RKO (cell line): Measurements from ENCODE around the gene MINK1.

ENCODE experiments used
- DNase-seq: peaks from one replicate; pipeline ENCODE4 v3.0.0-alpha.2; 2016; ENCODE audit warnings: low spot score

MINK1 gene

GRCh38 chr17:4933646-4934045 lies 100.5 kb downstream of the MINK1 start:
- DNase-seq, result no peak

- DNase-seq, result peak; percentile 51
Observed at GRCh38 chr17:4934173-4934979, 101.2 kb downstream of the MINK1 start.

- DNase-seq, result no peak
Observed at GRCh38 chr17:4935650-4936049, 102.5 kb downstream of the MINK1 start.

- DNase-seq, result no peak
Observed at GRCh38 chr17:4936436-4936835, 103.3 kb downstream of the MINK1 start.

GRCh38 chr17:4937553-4937952 lies 104.4 kb downstream of the MINK1 start:
- no peak for DNase-seq

- DNase-seq, result no peak
Observed at GRCh38 chr17:4938069-4938491, 104.9 kb downstream of the MINK1 start.

- DNase-seq, result peak; percentile 42
Observed at GRCh38 chr17:4938688-4939545, 105.8 kb downstream of the MINK1 start.

- DNase-seq, result peak; percentile 17
Observed at GRCh38 chr17:4939546-4939795, 106.3 kb downstream of the MINK1 start.

- peak; percentile 99 for DNase-seq
Observed at GRCh38 chr17:4939796-4940554, 106.8 kb downstream of the MINK1 start, which contains the start of the genes RNF167 and SLC25A11. Gene RNF167, plus strand, starts transcription at chr17:4940268. Its CDS starts 642 bp downstream, at chr17:4940910. Gene SLC25A11, minus strand, starts transcription at chr17:4940046. Its CDS starts 136 bp downstream, at chr17:4939910.

- DNase-seq, result peak; percentile 90
Observed at GRCh38 chr17:4940555-4941318, 107.6 kb downstream of the MINK1 start.

- DNase-seq, result no peak
Observed at GRCh38 chr17:4941319-4941610, 108.1 kb downstream of the MINK1 start.

- DNase-seq, result no peak
Observed at GRCh38 chr17:4942760-4943508, 109.8 kb downstream of the MINK1 start.

- DNase-seq, result no peak
Observed at GRCh38 chr17:4944163-4944553, 111.0 kb downstream of the MINK1 start.

GRCh38 chr17:4944554-4945175 lies 111.5 kb downstream of the MINK1 start:
- DNase-seq, result no peak

- DNase-seq, result peak; percentile 96
Observed at GRCh38 chr17:4945176-4945943, 112.2 kb downstream of the MINK1 start.

- peak; percentile 50 for DNase-seq
Observed at GRCh38 chr17:4945944-4946280, 112.8 kb downstream of the MINK1 start.

GRCh38 chr17:4946312-4946976 lies 113.3 kb downstream of the MINK1 start:
- DNase-seq, result no peak

GRCh38 chr17:4947010-4947410 lies 113.9 kb downstream of the MINK1 start:
- peak; percentile 55 for DNase-seq
